ENCODE results near the gene CYP19A1. TPM values are rescaled to one million over a fixed set of nuclear protein-coding genes. Genes with fewer than 3 reads are reported as not detected.

Gene CYP19A1
- total RNA-seq, 1 experiment from 2014 or later = 0.77 TPM

GRCh38 chr15:51380999-51381806, 42.8 kb upstream of the CYP19A1 start:
- Histone ChIP-seq H3K4me1 (no peaks in the 10 kb centered on the region), H3K27me3 (replicated peaks; ENCODE audit: control insufficient read depth, insufficient read depth, low read length) (no peaks in the 10 kb centered on the region), H3K4me3 (ENCODE audit: low read depth, low read length) (no peak overlapping the region), H3K36me3 (ENCODE audit: control insufficient read depth, insufficient read depth, low read length) (no peaks in the 10 kb centered on the region), H3K9me3 (no peaks in the 10 kb centered on the region)
- Mint-ChIP-seq H3K27ac (ENCODE audit: unreplicated experiment) (no peak overlapping the region), H3K9me3 (ENCODE audit: unreplicated experiment) (no peaks in the 10 kb centered on the region), H3K4me1 (ENCODE audit: low read depth, unreplicated experiment) (peaks cover 4% of the 10 kb centered on the region), H3K27me3 (ENCODE audit: insufficient read depth, unreplicated experiment) (peaks cover 6% of the 10 kb centered on the region), H3K4me3 (ENCODE audit: unreplicated experiment) (no peak overlapping the region), H3K36me3 (ENCODE audit: insufficient read depth, unreplicated experiment) (no peaks in the 10 kb centered on the region)
- TF ChIP-seq, protein P1, sequence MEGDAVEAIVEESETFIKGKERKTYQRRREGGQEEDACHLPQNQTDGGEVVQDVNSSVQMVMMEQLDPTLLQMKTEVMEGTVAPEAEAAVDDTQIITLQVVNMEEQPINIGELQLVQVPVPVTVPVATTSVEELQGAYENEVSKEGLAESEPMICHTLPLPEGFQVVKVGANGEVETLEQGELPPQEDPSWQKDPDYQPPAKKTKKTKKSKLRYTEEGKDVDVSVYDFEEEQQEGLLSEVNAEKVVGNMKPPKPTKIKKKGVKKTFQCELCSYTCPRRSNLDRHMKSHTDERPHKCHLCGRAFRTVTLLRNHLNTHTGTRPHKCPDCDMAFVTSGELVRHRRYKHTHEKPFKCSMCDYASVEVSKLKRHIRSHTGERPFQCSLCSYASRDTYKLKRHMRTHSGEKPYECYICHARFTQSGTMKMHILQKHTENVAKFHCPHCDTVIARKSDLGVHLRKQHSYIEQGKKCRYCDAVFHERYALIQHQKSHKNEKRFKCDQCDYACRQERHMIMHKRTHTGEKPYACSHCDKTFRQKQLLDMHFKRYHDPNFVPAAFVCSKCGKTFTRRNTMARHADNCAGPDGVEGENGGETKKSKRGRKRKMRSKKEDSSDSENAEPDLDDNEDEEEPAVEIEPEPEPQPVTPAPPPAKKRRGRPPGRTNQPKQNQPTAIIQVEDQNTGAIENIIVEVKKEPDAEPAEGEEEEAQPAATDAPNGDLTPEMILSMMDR (IDR thresholded peaks at IDR 0.05; ENCODE audit: insufficient read depth in 1 of 2, low read depth in 1 of 2, low read length in 1 of 2, severe bottlenecking in 1 of 2, unreplicated experiment in 1 of 2) = peak; percentile 83 to 94
- peak; percentile 69 to 75 for DNase-seq
- ChIA-PET POLR2A (no interaction called here), CTCF (interaction anchor here (1.0 to 2.3 kb wide), 4 partner anchors 13 to 218 kb away, joined by 4 to 17 read pairs (median 10); no protein-coding TSS in a partner anchor)
- no TSS peak for BruUV-seq (replicated peaks)
- intact Hi-C loops (cut with micrococcal nuclease; ENCODE audit: unreplicated experiment) = loop anchor here (1.0 kb wide), 5 partner anchors 94 to 218 kb away; no protein-coding TSS in a partner anchor

- POLR2A ChIA-PET = no interaction called here
- H3K27ac Mint-ChIP-seq (ENCODE audit: unreplicated experiment) = no peak overlapping the region
- no peaks in the 10 kb centered on the region for H3K4me1 ChIP-seq
- no peaks in the 10 kb centered on the region for H3K27me3 ChIP-seq (replicated peaks; ENCODE audit: control insufficient read depth, insufficient read depth, low read length)
- no peak overlapping the region for H3K4me3 ChIP-seq (ENCODE audit: low read depth, low read length)
- H3K36me3 ChIP-seq (ENCODE audit: control insufficient read depth, insufficient read depth, low read length) = no peaks in the 10 kb centered on the region
- CTCF ChIA-PET = no interaction called here
- DNase-seq = no peak
- BruUV-seq (replicated peaks) = no TSS peak
- intact Hi-C loops (cut with micrococcal nuclease; ENCODE audit: unreplicated experiment) = no loop called here
- peaks cover 4% of the 10 kb centered on the region for H3K4me1 Mint-ChIP-seq (ENCODE audit: low read depth, unreplicated experiment)
- no peaks in the 10 kb centered on the region for H3K9me3 ChIP-seq
- TF ChIP-seq, protein P1 (IDR thresholded peaks at IDR 0.05; ENCODE audit: insufficient read depth in 1 of 2, low read depth in 1 of 2, low read length in 1 of 2, severe bottlenecking in 1 of 2, unreplicated experiment in 1 of 2) = no peak
- H3K27me3 Mint-ChIP-seq (ENCODE audit: insufficient read depth, unreplicated experiment) = peaks cover 6% of the 10 kb centered on the region
- no peaks in the 10 kb centered on the region for H3K36me3 Mint-ChIP-seq (ENCODE audit: insufficient read depth, unreplicated experiment)
- no peaks in the 10 kb centered on the region for H3K9me3 Mint-ChIP-seq (ENCODE audit: unreplicated experiment)
- H3K4me3 Mint-ChIP-seq (ENCODE audit: unreplicated experiment) = no peak overlapping the region
Observed at GRCh38 chr15:51379390-51379789, 41.0 kb upstream of the CYP19A1 start.

DNA sequence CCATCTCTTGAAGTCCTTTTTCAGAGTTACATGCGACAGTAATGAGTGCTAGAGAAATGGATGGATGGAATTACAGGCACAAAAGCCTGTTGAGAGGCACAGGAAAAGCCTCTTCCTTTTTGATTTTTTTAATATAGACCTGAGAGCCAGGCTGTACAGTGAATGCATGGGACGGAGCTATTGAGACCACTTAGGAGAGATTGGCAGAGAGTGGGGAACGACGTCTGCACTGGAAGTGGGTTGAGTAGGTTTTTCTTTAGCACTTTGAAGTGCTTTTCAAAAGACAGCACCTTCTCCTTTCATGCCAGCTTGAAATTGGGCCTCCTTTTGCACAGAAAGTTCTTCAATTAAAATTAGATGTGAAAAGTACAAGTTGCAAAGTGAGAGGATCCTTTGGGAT, 40.0 kb upstream of the CYP19A1 start:
- no peak for DNase-seq
- H3K4me3 ChIP-seq (ENCODE audit: low read depth, low read length) = no peak overlapping the region
- no peaks in the 10 kb centered on the region for H3K36me3 Mint-ChIP-seq (ENCODE audit: insufficient read depth, unreplicated experiment)
- H3K27me3 Mint-ChIP-seq (ENCODE audit: insufficient read depth, unreplicated experiment) = peaks cover 6% of the 10 kb centered on the region
- no peak overlapping the region for H3K4me3 Mint-ChIP-seq (ENCODE audit: unreplicated experiment)
- H3K27ac Mint-ChIP-seq (ENCODE audit: unreplicated experiment) = no peak overlapping the region
- no peaks in the 10 kb centered on the region for H3K9me3 Mint-ChIP-seq (ENCODE audit: unreplicated experiment)
- no peaks in the 10 kb centered on the region for H3K9me3 ChIP-seq
- POLR2A ChIA-PET = no interaction called here
- no TSS peak for BruUV-seq (replicated peaks)
- TF ChIP-seq, protein P1 (IDR thresholded peaks at IDR 0.05; ENCODE audit: insufficient read depth in 1 of 2, low read depth in 1 of 2, low read length in 1 of 2, severe bottlenecking in 1 of 2, unreplicated experiment in 1 of 2) = no peak
- H3K4me1 Mint-ChIP-seq (ENCODE audit: low read depth, unreplicated experiment) = peaks cover 4% of the 10 kb centered on the region
- intact Hi-C loops (cut with micrococcal nuclease; ENCODE audit: unreplicated experiment) = no loop called here
- no peaks in the 10 kb centered on the region for H3K27me3 ChIP-seq (replicated peaks; ENCODE audit: control insufficient read depth, insufficient read depth, low read length)
- H3K36me3 ChIP-seq (ENCODE audit: control insufficient read depth, insufficient read depth, low read length) = no peaks in the 10 kb centered on the region
- CTCF ChIA-PET = no interaction called here
- H3K4me1 ChIP-seq = no peaks in the 10 kb centered on the region

Measured in Caco-2 (cell line).